ENCODE measurements around the gene FHOD3.

FHOD3 gene

DNA sequence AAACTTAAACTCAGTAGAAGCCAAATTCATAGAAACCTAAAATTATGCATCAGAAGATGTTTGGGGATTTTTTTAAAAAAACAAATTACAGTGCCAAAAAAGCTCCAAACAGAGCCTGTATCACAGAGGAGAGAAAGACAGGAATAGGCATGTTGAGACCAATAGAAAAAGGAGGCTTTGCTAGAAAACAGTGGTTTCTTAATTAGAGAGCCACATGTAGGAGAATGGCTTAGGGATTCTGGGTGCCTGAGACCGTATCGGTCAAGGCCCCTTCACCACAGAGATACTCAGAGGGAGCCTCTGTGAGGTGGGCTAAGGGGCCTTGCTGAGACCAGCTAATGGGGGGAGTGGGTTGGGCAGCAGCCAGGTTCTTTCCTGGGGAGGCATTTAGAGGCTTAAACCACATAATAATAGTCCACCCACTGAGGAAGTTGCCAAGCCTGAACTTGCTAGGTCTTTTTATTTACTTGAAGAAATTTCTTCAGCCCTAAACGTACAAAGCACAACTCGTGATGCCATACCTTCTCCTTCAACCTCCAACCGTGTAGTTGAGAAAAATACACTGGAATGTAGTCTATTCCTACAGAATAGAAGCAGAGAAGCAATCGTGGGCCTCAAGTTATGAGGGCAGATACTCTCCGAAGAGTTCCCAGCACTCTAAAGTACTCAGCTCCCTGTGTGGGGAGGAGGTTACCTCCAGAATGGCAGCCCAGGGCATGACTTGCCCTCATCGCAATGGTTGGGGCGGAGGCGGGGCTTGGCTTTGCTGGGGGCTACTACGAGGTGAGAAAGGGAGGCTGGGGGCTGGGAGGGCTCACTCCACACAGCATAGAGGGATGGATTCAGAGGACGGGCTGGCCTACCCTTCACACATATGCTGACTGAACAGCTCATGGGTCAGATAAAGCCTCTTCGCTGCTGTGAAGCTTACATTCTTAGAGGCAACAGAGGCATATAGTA, 293.4 kb downstream of the FHOD3 start:
- TF ChIP-seq, protein P1, sequence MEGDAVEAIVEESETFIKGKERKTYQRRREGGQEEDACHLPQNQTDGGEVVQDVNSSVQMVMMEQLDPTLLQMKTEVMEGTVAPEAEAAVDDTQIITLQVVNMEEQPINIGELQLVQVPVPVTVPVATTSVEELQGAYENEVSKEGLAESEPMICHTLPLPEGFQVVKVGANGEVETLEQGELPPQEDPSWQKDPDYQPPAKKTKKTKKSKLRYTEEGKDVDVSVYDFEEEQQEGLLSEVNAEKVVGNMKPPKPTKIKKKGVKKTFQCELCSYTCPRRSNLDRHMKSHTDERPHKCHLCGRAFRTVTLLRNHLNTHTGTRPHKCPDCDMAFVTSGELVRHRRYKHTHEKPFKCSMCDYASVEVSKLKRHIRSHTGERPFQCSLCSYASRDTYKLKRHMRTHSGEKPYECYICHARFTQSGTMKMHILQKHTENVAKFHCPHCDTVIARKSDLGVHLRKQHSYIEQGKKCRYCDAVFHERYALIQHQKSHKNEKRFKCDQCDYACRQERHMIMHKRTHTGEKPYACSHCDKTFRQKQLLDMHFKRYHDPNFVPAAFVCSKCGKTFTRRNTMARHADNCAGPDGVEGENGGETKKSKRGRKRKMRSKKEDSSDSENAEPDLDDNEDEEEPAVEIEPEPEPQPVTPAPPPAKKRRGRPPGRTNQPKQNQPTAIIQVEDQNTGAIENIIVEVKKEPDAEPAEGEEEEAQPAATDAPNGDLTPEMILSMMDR (IDR thresholded peaks at IDR 0.05; ENCODE audit: borderline replicate concordance, insufficient read depth, low read depth, low read length): no peak
- no peak overlapping the region for H3K4me3 ChIP-seq (ENCODE audit: low read depth, low read length)

DNA sequence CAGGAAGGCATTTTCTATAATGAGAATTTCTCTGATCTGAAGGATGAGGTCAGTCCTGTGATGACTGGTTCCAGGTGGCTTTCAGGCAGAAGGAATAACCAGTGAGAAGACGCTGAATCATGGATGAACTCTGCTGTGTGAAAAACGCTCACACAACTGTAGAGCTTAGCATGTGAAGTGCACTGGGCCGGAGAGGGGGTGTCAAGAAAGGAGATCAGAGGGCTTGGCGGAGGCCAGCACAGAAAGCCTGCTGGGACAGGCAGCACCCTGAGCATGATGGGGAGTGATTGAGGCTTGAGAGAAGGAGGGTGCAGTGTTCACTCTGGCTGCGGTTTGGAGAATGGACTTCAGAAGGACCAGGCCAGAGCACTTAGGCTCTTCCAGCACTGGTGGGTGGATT, 294.8 kb downstream of the FHOD3 start:
- no peak overlapping the region for H3K4me3 ChIP-seq (ENCODE audit: low read depth, low read length)
- TF ChIP-seq, protein P1 (IDR thresholded peaks at IDR 0.05; ENCODE audit: borderline replicate concordance, insufficient read depth, low read depth, low read length): no peak

DNA sequence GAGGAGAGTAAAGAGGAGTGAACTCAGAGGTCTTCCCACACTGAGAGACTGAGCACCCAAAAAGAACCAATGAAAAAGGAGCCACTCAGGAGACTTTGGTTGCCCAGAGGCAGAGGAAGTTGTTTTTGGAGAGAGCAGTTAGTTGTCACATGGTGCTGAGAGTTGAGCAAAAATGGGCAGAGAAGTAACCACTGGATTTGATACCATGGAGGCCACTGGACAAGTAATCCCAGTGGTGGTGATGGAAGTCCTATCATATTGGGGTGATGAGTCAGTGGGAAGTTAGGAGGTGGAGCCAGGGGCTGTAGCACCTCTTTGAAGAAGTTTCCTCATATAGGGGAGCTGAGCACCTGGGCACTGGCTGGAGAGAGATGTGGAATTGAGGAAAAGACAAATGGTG, 295.5 kb downstream of the FHOD3 start:
- no peak overlapping the region for H3K4me3 ChIP-seq (ENCODE audit: low read depth, low read length)
- TF ChIP-seq, protein P1 (IDR thresholded peaks at IDR 0.05; ENCODE audit: borderline replicate concordance, insufficient read depth, low read depth, low read length): no peak

DNA sequence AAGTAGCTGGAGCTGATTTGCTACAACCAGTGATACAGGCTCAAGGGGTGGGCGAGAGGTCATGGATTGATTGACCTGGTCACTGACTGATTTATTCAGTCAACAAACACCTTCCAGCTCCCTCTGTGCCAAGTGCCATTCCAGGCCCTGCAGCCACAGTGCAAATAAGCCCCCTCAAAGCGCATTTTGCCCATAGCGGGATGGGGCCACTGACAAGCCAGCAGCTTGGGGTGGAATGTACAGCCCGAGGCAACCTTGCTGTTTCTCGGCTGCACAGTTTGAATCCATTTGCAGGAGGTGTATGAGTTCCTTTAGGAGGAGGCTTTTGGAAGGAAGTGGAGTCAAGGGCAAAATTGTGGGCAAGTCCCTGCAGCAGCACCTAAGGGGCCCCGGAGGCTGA, 296.1 kb downstream of the FHOD3 start:
- TF ChIP-seq, protein P1 (IDR thresholded peaks at IDR 0.05; ENCODE audit: borderline replicate concordance, insufficient read depth, low read depth, low read length): no peak

DNA sequence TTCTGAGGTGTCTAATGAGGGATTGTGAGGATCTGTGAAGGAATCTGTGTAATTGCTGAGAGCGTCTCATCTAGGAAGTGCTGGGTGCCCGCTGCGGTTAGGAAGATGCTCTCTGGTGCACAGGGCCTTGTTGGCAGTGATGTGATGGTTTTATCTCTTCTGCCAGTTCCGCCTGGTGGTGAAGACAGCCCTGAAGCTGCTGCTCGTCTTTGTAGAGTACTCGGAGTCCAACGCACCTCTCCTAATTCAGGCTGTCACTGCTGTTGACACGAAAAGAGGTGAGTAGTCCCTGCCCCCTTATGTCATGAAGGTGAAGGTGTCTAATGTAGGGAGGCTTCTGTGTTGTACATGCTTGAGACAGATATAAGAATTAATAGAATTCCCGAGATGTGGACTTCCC, 297.1 kb downstream of the FHOD3 start:
- TF ChIP-seq, protein P1 (IDR thresholded peaks at IDR 0.05; ENCODE audit: borderline replicate concordance, insufficient read depth, low read depth, low read length): no peak
- H3K4me3 ChIP-seq (ENCODE audit: low read depth, low read length): no peak overlapping the region

More for the DNA sequence above, 296.1 kb downstream of the FHOD3 start:
- H3K4me3 ChIP-seq (ENCODE audit: low read depth, low read length): no peak overlapping the region

DNA sequence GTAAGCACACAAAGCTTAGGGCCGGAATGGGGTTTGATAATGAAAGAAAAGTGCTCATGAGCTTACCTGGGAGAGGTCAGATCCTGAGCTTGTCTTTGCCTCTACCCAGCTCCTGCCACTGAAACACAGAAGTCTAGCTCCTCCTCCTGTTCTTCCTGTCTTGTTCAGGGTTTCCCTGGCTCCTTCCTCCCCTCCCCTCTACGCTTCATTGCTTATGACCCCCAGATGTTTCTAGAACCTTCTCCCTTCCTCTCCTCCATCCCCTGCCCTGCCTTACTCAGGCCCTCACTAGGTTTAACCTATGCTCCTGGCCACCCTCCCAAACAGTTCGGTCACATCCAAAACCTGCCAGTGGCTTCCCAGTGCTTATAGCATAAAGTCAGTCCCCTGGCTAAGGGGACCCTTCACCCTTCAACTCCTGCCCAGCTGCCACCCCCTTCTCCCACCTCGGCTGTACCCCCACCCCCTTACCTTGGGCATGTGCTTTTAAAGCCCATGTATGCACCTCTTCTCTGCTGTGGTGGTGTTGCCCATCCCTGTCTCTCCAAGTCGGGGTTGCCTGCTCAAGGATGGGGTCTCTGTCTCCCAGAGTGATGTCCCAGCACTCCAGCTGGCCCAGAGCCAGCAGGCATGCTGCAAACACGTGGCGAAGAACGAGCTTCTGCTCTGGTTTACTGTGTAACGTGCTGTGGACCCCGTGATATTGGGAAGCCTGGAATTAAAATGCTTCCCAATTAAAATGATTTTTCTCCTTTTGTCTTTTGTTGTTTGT, 297.7 kb downstream of the FHOD3 start:
- TF ChIP-seq, protein P1 (IDR thresholded peaks at IDR 0.05; ENCODE audit: borderline replicate concordance, insufficient read depth, low read depth, low read length): no peak
- H3K4me3 ChIP-seq (ENCODE audit: low read depth, low read length): no peak overlapping the region

All from GM12875 (cell line).